Smooth muscle cell (in vitro differentiated cells): Measurements from ENCODE around the gene CLIP2. TPM values are rescaled to one million over a fixed set of nuclear protein-coding genes. Genes with fewer than 3 reads are reported as not detected.

ENCODE experiments used
- DNase-seq: peaks from one replicate; lab custom pipeline; 2025; ENCODE audit not compliant: unreplicated experiment; lab: John Stamatoyannopoulos, UW
- H2AFZ ChIP-seq: fragments of 200-600 bp; sonication (generic); 2 replicates; pipeline ENCODE4 v1.6.0; 2016; ENCODE audit warnings: antibody characterized with exemption, low read depth, mild to moderate bottlenecking
- H3F3A ChIP-seq: fragments of 200-600 bp; sonication (generic); 2 replicates; pipeline ENCODE4 v1.6.0; 2017; ENCODE audit warnings: antibody characterized with exemption, low read depth
- H3K27ac ChIP-seq: fragments of 200-600 bp; sonication (generic); 2 replicates; pipeline ENCODE4 v1.5.1; 2016; ENCODE audit warnings: low read depth, mild to moderate bottlenecking
- H3K27me3 ChIP-seq: fragments of 200-600 bp; sonication (generic); 2 replicates; pipeline ENCODE4 v1.6.1; 2016; ENCODE audit warnings: low read depth, mild to moderate bottlenecking
- H3K36me3 ChIP-seq: fragments of 200-600 bp; sonication (generic); 2 replicates; pipeline ENCODE4 v1.5.1; 2016; ENCODE audit warnings: low read depth
- H3K4me1 ChIP-seq: fragments of 200-600 bp; sonication (generic); 2 replicates; pipeline ENCODE4 v1.5.1; 2016; ENCODE audit warnings: low read depth
- H3K4me2 ChIP-seq: fragments of 200-600 bp; sonication (generic); 2 replicates; pipeline ENCODE4 v1.6.0; 2016; ENCODE audit warnings: mild to moderate bottlenecking
- H3K4me3 ChIP-seq: fragments of 200-600 bp; sonication (generic); 2 replicates; pipeline ENCODE4 v1.5.1; 2016; ENCODE audit warnings: mild to moderate bottlenecking
- H3K79me2 ChIP-seq: fragments of 200-600 bp; sonication (generic); 2 replicates; pipeline ENCODE4 v1.6.0; 2016; ENCODE audit warnings: low read depth, mild to moderate bottlenecking
- H3K9ac ChIP-seq: fragments of 200-600 bp; sonication (generic); 2 replicates; pipeline ENCODE4 v1.6.0; 2016; ENCODE audit warnings: low read depth
- H3K9me3 ChIP-seq: fragments of 200-600 bp; sonication (generic); replicated peaks from 2 replicates; pipeline ENCODE4 v1.5.1; 2016; ENCODE audit warnings: low read depth
- H4K20me1 ChIP-seq: fragments of 200-600 bp; sonication (generic); 2 replicates; pipeline ENCODE4 v1.6.0; 2016; ENCODE audit warnings: low read depth
- CTCF ChIP-seq: fragments of 200-600 bp; sonication (generic); IDR thresholded peaks from 2 replicates; pipeline ENCODE4 v1.5.1; 2017; ENCODE audit warnings: borderline replicate concordance, mild to moderate bottlenecking, antibody characterized with exemption; ENCODE audit not compliant: insufficient read depth, poor library complexity, severe bottlenecking
- WGBS: methylation state at CpG from one replicate; pipeline ENCODE4 v1.1.7; 2016; ENCODE audit warnings: low lambda C conversion rate; 5-methylcytosine and 5-hydroxymethylcytosine counted together
- polyA plus RNA-seq: library from polyadenylated mRNA; unstranded; fragments of >200 nt; fragmentation: Nextera tagmentation; extraction: Ambion mirVana; gene quantifications from 2 replicates; pipeline ENCODE4 v1.2.1, GENCODE V29; 2016
- total RNA-seq: library from RNA; depleted of rRNA; stranded (reverse); fragments of >200 nt; gene quantifications from 2 replicates; pipeline ENCODE4 v1.2.3, GENCODE V29; 2014

CLIP2 gene
- total and polyA plus RNA-seq, 2 experiments from 2014 or later: 12.1 to 23.3 TPM

GRCh38 chr7:74256491-74257408 lies 32.5 kb upstream of the CLIP2 start:
- TF ChIP-seq CTCF: no peak
- Histone ChIP-seq H3K36me3 (no peaks in the 10 kb centered on the region), H3F3A (peaks cover 17% of the 10 kb centered on the region), H3K9ac (peak overlapping the region; percentile 2), H3K9me3 (no peaks in the 10 kb centered on the region), H3K4me3 (no peak overlapping the region), H3K27me3 (no peaks in the 10 kb centered on the region), H2AFZ (no peak overlapping the region), H3K4me1 (peaks cover 5% of the 10 kb centered on the region), H3K4me2 (peak overlapping the region; percentile 87), H4K20me1 (no peaks in the 10 kb centered on the region), H3K79me2 (peaks cover 18% of the 10 kb centered on the region), H3K27ac (peak overlapping the region; percentile 94)
- no peak for DNase-seq
- 72% methylated on average over 12 of the region's 12 CpGs for WGBS

- 90% methylated on average over 9 of the region's 9 CpGs for WGBS
- Histone ChIP-seq H3K36me3 (no peaks in the 10 kb centered on the region), H3K27me3 (no peaks in the 10 kb centered on the region), H3K9ac (no peak overlapping the region), H2AFZ (no peak overlapping the region), H3K79me2 (peaks cover 4% of the 10 kb centered on the region), H3K4me1 (peaks cover 5% of the 10 kb centered on the region), H3K4me3 (no peak overlapping the region), H3F3A (peaks cover 17% of the 10 kb centered on the region), H4K20me1 (no peaks in the 10 kb centered on the region), H3K27ac (no peak overlapping the region), H3K9me3 (no peaks in the 10 kb centered on the region), H3K4me2 (no peak overlapping the region)
- no peak for DNase-seq
- no peak for TF ChIP-seq CTCF
Observed at GRCh38 chr7:74258639-74259038, 30.6 kb upstream of the CLIP2 start.

GRCh38 chr7:74262639-74263398 lies 26.4 kb upstream of the CLIP2 start:
- no peak for DNase-seq
- Histone ChIP-seq H3K4me1 (no peaks in the 10 kb centered on the region), H3K79me2 (no peaks in the 10 kb centered on the region), H2AFZ (no peak overlapping the region), H3K27me3 (no peaks in the 10 kb centered on the region), H3K4me3 (no peak overlapping the region), H3K9me3 (no peaks in the 10 kb centered on the region), H4K20me1 (no peaks in the 10 kb centered on the region), H3K27ac (no peak overlapping the region), H3K36me3 (no peaks in the 10 kb centered on the region), H3K9ac (no peak overlapping the region), H3F3A (no peaks in the 10 kb centered on the region), H3K4me2 (no peak overlapping the region)
- WGBS: 81% methylated on average over 20 of the region's 20 CpGs
- no peak for TF ChIP-seq CTCF
